ENCODE results near the gene OXLD1.

The OXLD1 gene

DNA sequence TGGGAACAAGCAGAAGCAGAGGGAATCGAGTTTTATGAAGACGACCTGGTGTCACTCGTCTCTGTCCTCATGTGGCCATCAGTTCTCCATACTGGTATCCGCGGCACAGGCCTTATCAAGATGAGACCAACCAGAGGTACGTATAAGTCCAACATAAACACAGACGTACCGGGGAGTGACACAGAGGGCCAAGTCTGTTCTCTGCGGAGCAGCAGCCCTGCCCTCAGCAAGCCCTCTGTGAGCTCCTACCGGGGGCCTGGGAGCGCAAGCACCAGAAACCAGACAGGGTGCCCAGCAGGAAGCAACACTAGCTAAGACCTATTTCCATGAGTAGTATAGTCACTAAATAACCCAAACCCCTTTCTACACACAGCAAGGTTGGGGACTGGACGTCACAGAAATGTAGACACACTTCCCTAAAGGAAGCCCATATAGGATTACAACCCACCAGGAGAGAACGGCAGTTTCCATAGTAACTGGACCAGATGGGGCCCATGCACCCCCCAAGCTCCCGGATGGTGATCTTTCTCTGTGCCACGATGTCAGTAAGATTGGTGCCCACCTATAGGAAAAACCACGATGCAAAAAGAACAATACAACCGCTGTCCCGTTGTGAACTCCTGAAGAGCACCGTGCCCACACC is 16.3 kb upstream of the OXLD1 start:
- DNase-seq = peak in 1 of 2 experiments; percentile 35

- DNase-seq = peak; percentile 81 to 95
Observed at GRCh38 chr17:81681672-81682071, 15.3 kb upstream of the OXLD1 start.

DNA sequence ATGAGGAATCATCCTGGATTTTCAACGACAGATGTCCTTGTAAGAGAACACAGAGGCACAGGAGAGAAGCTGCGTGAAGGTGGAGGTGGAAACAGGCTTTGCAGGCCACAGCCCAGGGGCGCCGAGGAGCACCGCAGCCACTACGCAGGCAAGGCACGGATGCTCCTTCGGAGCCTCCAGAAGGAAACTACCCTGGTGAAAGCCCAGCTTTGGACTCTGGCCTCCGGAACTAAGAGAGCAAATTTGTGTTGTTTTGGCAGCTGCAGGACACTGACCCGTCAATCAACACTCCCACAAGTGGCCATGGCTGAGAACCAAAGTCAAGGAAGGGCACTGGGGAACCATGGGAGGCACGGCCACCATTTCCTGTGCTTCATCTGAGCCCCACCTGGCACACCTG is 13.7 kb upstream of the OXLD1 start:
- no peak for DNase-seq

GRCh38 chr17:81676906-81677305 is 10.5 kb upstream of the OXLD1 start:
- DNase-seq = peak in 1 of 2 experiments; percentile 24

DNA sequence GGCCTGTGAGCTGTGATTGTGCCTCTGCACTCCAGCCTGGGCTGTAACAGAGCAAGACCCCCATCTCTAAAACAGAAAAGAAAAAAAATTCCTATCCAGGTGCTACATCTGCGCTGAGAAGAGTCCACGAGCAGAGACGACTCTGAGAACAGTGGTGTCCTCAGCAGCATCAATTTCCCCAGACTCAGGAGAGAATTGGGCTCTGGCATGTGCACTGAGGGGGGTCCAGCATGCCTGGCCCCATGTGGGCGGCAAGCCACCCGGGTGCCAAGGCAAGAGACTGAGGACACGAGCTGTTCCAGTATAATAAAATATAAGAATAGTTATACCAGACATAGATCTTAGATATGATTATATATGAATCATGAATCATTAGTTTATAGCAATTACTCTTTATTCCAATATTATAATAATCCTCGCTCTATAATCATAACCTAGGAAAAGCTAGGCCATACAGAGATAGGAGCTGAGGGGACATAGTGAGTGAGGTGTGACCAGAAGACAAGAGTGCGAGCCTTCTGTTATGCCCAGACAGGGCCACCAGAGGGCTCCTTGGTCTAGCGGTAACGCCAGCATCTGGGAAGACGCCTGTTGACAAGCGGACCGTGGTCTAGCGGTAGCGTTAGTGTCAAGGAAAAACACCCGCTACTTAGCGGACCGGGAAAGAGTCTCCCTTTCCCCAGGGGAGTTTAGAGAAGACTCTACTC is 9.3 kb upstream of the OXLD1 start:
- DNase-seq = peak in 1 of 2 experiments; percentile 61

DNA sequence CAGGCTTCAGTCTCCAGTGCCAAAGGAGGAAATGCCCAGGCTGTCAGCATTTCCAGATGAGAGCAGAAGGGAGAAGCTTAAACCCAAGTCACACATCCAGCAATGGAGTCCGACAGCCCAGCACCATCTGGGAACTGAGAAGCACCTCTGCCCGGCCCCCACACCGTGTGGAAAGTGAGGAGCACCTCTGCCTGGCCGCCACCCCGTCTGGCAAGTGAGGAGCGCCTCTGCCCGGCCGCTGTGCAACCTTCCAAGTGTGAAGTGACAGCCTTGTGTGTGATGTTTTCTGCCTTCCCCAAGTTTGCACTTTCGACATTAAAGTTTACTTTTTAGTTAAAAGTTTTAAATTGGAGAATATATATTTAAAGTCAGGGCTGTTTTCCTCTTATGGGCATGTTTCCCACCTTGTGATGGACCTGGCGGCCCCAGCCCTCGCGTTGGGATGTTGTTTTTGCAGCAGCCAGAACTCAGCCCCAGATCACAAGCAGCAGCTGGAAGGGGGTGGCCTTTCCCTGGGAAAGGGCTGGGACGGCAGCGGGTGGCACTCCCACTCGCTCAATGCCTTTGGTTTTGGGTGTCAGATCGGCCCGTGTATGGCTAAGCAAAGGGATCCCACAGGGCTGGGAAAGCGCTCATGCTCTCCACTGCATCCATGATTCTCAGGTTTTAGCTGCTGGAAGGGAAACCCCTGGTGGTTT is 7.3 kb upstream of the OXLD1 start:
- DNase-seq = no peak

DNA sequence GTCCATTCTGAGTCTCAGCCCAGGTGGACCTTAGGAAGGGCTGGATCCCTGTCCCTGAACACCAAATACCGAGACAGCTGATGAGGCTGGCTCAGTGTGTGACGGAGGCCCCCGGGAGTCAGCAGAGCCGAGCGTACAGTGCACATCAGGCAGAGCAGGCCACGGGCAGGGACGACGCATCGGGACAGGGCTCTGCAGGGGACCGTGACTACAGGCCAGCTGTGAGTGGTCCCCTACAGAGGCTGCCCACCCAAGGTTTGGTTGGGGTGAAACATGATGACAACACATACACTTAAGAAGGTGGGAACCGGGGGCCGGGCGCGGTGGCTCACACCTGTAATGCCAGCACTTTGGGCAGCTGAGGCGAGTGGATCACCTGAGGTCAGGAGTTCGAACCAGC is 6.5 kb upstream of the OXLD1 start:
- DNase-seq = no peak

GRCh38 chr17:81672504-81672903 is 6.1 kb upstream of the OXLD1 start:
- no peak for DNase-seq

DNA sequence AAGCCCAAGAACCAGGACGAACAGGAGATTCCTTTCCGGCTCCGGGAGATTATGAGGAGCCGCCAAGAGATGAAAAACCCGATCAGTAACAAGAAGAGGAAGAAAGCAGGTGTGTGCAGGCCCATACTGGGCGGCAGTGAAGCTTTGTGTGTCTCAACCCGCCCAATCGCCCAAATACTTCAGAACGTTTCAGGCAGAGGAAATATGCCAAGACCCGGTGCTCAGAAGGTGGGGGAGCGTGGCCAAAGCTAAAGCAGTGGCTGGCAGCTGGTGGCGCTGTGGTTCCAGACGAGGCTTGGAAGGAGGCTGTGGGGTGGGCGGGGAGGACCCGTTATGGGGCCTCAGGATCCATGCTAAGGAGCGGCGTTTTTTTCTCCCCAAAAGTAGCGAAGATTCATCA is 1.3 kb upstream of the OXLD1 start:
- peak in 1 of 2 experiments; percentile 19 for DNase-seq

DNA sequence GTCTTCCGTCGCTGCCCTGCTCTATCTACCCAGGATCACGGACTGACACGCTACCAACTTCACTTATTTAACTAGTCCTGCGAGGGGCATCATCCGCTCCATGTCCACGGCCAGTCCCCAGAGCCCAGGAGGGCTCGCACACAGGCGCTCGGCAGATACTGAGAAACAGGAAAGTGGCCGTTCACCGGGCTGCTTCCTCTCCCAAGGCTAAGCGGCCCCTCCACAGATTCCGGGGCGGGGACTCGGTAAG is 388 bp downstream of the OXLD1 start:
- DNase-seq = no peak

DNA sequence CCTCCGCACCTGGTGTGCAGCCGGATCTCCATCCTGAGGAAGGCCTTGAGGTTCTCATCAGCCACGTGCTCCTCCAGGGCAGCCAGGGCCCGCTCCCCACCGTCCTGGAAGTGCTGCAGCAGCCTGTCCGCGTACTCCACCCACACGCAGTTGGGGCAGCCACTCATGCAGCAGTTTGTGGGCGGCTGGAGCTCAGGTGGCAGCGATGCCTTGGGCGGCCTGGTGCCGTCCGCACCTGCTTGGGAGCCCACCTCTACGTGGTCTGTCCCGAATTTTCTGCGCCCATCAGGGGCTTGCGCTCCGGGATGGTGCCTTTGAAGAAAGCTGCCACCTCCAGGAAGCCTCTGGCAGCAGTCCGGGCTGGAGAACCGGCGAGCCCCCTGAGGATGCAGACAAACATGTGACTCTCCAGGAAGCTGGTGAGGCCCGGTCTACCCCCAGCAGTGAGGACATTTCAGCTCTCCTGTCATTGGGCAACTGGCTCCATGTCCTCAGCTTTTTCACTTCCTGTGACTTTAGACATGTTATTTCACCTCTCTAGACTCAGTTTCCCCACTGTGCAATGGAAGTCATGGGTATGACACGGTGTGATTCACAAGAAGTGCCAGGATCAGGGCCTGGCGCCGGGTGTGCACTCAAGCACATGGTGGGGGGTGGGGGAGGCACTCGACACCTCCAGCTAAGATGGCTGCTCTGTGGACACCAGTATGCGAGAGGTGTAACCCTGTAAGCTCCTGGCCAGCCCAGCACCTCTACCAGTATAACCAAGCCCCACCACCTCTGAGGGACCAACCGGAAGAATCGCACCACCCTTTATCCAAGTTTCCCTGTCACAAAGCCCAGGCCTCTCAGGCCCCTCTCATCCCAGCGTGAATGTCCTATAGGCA is 957 bp downstream of the OXLD1 start:
- DNase-seq = peak; percentile 42 to 70

- DNase-seq = no peak
Observed at GRCh38 chr17:81664051-81664470, 2.3 kb downstream of the OXLD1 start.

- DNase-seq = no peak
Observed at GRCh38 chr17:81662002-81662401, 4.4 kb downstream of the OXLD1 start.

GRCh38 chr17:81660441-81660840 is 6.0 kb downstream of the OXLD1 start:
- no peak for DNase-seq

- no peak for DNase-seq
Observed at GRCh38 chr17:81659038-81659437, 7.4 kb downstream of the OXLD1 start.

GRCh38 chr17:81656835-81657234 is 9.6 kb downstream of the OXLD1 start:
- no peak for DNase-seq

- DNase-seq = no peak
Observed at GRCh38 chr17:81656118-81656743, 10.2 kb downstream of the OXLD1 start, which contains the start of gene PDE6G. TSS of gene PDE6G (minus strand) at chr17:81656542. CDS start at chr17:81653305, 3,237 bp downstream.

DNA sequence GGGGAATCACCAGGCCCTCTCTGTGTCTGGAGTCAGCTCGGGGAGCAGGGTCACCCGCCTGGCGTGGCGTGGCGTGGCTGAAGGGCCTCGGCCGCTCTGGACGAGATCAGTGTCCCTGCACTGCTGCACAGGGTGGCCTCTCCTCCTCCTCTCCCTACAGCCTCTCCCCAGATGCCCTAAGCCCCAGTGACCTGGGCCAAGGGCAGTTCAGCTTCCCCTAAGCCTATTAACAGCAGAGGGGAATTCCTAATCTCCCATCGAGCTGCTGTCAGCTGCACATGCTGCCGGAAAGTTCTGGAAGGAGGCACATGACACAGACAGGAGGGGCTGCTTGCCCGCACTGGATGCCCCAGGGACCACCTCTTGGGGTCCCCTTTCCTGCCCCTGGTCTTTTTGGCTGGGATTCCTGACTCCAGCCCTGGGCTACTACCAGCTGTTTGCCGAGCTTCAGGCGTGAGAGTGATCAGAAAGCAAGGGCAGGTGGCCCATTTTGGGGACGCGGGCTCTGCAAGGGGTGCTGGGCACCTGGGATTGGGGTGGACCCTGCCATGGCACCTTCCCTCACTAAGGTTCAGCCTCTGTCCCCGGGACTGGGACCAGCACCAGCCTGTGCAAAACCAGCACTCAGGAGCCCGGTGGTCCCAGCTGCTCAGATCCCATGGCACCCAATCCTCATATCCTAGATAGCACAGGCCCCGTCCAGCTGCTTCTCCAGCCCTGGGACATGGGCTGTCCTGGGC is 10.9 kb downstream of the OXLD1 start:
- DNase-seq = no peak

DNA sequence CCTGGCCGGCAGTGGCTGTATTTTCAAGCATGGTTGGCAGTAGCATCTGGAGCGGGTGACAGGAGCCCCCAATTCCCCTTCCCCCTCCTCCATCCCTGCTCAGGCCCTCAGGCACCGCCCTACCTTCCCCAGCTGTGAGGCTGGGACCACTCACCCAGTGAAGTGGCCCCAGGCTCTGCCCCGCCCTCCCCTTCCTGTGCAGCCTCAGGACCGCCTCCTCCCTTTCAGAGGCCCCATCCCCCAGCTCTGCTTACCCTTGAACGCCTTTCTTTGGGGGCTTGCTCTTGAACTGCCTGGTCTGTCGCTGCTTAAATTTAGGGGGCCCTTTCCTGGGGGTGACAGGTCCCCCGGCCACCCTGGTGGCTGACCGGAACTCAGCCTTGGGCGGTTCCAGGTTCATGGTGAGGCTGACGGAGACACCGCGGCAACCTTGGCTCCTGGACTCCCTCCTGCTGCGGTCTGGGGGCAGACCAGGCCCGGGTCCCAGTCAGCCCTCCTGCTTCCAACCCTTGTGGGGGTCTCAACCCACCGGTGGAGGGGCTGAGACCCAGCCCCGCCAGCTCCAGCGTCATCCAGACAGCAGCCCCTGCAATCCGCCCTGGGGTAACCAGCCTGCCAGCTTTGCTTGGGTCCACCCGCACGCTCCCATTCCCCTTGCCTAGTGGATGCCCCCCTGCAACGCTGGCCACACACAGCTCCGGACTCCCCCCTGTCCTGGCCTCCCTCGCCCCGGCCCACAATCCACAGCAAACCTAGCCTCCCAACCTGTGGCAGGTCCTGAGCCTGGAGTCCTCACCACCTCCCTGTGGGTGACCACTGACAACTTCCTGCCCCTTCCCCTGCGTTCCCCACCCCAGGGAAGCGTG is 13.3 kb downstream of the OXLD1 start:
- no peak for DNase-seq

- peak in 1 of 2 experiments; percentile 8 for DNase-seq
Observed at GRCh38 chr17:81651692-81652091, 14.7 kb downstream of the OXLD1 start.

- DNase-seq = no peak
Observed at GRCh38 chr17:81650951-81651350, 15.5 kb downstream of the OXLD1 start.
